Measurements from ENCODE around the gene RAP2B. TPM values are rescaled to one million over a fixed set of nuclear protein-coding genes. Genes with fewer than 3 reads are reported as not detected.

The RAP2B gene
- total RNA-seq, 2 experiments from 2014 or later, result 13.8 to 14.8 TPM

DNA sequence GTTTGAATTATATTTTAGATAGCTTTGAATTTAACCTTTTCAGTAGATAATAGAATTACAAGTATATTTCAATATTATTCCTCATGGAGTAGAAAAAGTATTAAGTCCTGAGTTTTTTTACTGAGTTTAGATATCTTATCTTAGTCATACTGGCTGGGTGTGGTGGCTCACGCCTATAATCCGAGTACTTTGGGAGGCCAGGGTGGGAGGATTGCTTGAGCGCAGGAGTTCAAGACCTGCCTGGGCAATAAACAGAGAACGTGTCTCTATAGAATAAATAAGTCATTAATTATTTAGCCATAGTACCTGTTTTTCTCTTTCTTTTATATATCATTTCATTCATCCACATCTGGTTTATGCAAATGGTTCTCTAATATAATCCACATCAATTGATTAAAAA, 9.9 kb downstream of the RAP2B start:
- no peaks in the 10 kb centered on the region for H3K9me3 Mint-ChIP-seq
- TF ChIP-seq, protein P1, sequence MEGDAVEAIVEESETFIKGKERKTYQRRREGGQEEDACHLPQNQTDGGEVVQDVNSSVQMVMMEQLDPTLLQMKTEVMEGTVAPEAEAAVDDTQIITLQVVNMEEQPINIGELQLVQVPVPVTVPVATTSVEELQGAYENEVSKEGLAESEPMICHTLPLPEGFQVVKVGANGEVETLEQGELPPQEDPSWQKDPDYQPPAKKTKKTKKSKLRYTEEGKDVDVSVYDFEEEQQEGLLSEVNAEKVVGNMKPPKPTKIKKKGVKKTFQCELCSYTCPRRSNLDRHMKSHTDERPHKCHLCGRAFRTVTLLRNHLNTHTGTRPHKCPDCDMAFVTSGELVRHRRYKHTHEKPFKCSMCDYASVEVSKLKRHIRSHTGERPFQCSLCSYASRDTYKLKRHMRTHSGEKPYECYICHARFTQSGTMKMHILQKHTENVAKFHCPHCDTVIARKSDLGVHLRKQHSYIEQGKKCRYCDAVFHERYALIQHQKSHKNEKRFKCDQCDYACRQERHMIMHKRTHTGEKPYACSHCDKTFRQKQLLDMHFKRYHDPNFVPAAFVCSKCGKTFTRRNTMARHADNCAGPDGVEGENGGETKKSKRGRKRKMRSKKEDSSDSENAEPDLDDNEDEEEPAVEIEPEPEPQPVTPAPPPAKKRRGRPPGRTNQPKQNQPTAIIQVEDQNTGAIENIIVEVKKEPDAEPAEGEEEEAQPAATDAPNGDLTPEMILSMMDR (IDR thresholded peaks at IDR 0.05), result no peak
- intact Hi-C loops (cut with DNase I, micrococcal nuclease), result no loop called here
- POLR2A ChIA-PET, result interaction anchor here (1.3 kb wide), 1 partner anchor 10 kb away, joined by 11 read pairs; the partner anchor contains the start of gene RAP2B
- Histone ChIP-seq H3K27ac (ENCODE audit: low read depth in 1 of 2, low read length in 2 of 2) (no peak overlapping the region), H3K27me3 (ENCODE audit: control insufficient read depth in 1 of 2, insufficient read depth in 2 of 2, low read length in 2 of 2) (no peaks in the 10 kb centered on the region), H3K4me1 (ENCODE audit: insufficient read depth, low read length) (peaks cover 13% of the 10 kb centered on the region), H3K36me3 (ENCODE audit: insufficient read depth, low read length) (peaks cover 2% of the 10 kb centered on the region), H3K4me3 (ENCODE audit: low read length) (no peak overlapping the region), H3K9me3 (ENCODE audit: control insufficient read depth in 1 of 2, insufficient read depth in 1 of 2, low read length in 2 of 2) (no peaks in the 10 kb centered on the region)
- CTCF ChIA-PET, result interaction anchor here (0.8 to 1.7 kb wide), 5 partner anchors 9 to 597 kb away, joined by 3 read pairs; no protein-coding TSS in a partner anchor
- DNase-seq, result no peak
- no peak for ATAC-seq (ENCODE audit: poor library complexity)
- H3K27me3 Mint-ChIP-seq, result no peaks in the 10 kb centered on the region
- no peak overlapping the region for H3K4me3 Mint-ChIP-seq
- peaks cover 8% of the 10 kb centered on the region for H3K36me3 Mint-ChIP-seq (ENCODE audit: low read depth)
- H3K27ac Mint-ChIP-seq, result no peak overlapping the region
- H3K4me1 Mint-ChIP-seq (ENCODE audit: low read depth), result peaks cover 41% of the 10 kb centered on the region

DNA sequence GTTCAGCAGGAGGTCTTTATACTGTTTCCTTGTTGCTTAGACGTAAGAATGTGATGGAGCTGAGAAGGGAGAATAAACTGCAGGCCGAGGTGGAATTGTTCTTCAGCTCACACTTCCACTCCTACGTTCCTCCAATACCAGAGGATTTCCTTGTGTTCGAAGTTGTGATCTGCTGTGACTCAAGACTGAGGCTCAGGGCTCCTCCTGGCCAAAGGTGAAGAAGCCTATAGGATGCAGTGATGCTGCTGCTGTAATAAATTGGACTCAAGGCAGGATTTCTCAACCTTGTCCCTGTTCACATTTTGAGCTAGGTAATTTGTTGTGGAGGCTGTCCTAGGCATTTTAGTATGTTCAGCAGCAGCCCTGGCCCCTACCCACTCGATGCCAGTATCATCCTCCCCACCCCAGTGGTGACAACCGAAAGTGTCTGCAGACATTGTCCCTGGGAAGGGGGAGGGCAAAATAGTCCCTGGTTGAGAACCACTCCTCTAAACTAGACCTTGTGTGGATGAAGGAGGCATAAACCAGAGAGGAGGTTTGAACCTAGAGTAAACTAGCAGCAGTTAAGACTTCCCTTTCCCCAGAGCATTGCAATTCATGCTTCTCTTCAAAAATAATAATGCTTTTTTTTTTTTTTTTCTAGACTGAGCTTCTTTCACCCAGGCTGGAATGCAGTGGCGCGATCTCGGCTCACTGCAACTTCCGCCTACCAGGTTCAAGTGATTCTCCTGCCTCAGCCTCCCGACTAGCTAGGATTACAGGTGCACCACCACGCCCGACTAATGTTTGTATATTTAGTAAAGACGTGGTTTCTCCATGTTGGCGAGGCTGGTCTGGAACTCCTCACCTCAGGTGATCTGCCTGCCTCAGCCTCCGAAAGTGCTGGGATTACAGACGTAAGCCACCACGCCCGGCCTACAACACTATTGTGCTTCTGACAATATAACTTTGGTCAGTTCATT, 11.1 kb downstream of the RAP2B start:
- ATAC-seq (ENCODE audit: poor library complexity) (no peak), DNase-seq (no peak)
- Mint-ChIP-seq H3K36me3 (ENCODE audit: low read depth) (peaks cover 8% of the 10 kb centered on the region), H3K4me3 (no peak overlapping the region), H3K27ac (no peak overlapping the region), H3K9me3 (no peaks in the 10 kb centered on the region), H3K27me3 (no peaks in the 10 kb centered on the region), H3K4me1 (ENCODE audit: low read depth) (peaks cover 30% of the 10 kb centered on the region)
- TF ChIP-seq, protein P1 (IDR thresholded peaks at IDR 0.05), result no peak
- Histone ChIP-seq H3K27ac (ENCODE audit: low read depth in 1 of 2, low read length in 2 of 2) (no peak overlapping the region), H3K27me3 (ENCODE audit: control insufficient read depth in 1 of 2, insufficient read depth in 2 of 2, low read length in 2 of 2) (no peaks in the 10 kb centered on the region), H3K4me1 (ENCODE audit: insufficient read depth, low read length) (peaks cover 13% of the 10 kb centered on the region), H3K9me3 (ENCODE audit: control insufficient read depth in 1 of 2, insufficient read depth in 1 of 2, low read length in 2 of 2) (no peaks in the 10 kb centered on the region), H3K36me3 (ENCODE audit: insufficient read depth, low read length) (peaks cover 2% of the 10 kb centered on the region), H3K4me3 (ENCODE audit: low read length) (no peak overlapping the region)
- ChIA-PET POLR2A (interaction anchor here (0.6 to 1.2 kb wide), 4 partner anchors 9 to 90 kb away, joined by 3 read pairs; no protein-coding TSS in a partner anchor), CTCF (interaction anchor here (0.6 to 1.3 kb wide), 2 partner anchors 8 to 38 kb away, joined by 3 read pairs; no protein-coding TSS in a partner anchor)
- intact Hi-C loops (cut with DNase I, micrococcal nuclease), result no loop called here

DNA sequence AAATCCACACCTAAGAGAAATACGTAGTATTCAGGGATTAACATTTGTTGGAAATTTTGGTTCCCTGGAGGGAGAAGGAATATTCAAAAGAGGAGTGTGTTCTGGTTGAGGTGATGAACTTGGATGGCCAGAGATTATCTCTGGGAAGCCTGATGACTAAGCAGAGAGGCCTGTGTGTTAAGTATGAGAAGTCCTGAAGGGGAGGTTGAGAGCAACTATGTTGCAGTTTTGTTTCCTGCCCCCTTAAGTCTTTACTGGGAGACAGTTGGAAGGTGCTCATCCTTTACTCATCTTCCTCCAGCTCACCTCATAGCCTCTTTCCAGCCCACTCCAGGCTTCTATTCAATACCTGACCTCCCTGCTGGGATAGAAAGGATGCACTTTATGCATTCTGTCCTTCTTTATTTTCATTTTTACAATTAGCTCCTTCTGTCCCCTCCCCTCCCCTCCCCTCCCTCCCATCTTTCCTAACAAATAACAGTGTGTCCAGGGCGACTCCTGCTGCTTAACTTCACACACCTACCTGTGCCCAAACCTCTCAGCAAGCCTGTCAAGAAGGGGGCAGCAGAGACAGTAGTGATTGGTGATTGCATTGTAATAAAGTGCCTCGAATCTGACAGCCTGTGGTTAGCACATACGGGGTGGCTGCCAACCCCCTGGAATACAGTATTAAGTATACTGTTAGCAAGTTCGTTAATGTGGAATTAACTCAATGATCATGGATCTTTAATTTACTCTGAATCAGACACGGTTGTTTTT, 11.9 kb downstream of the RAP2B start:
- H3K9me3 ChIP-seq (ENCODE audit: control insufficient read depth in 1 of 2, insufficient read depth in 1 of 2, low read length in 2 of 2), result no peaks in the 10 kb centered on the region
- peaks cover 2% of the 10 kb centered on the region for H3K36me3 ChIP-seq (ENCODE audit: insufficient read depth, low read length)
- H3K27ac ChIP-seq (ENCODE audit: low read depth in 1 of 2, low read length in 2 of 2), result no peak overlapping the region
- peak in 3 of 14 experiments; percentile 20 to 45 (median 25) for DNase-seq
- H3K4me3 ChIP-seq (ENCODE audit: low read length), result no peak overlapping the region
- TF ChIP-seq, protein P1 (IDR thresholded peaks at IDR 0.05), result no peak
- intact Hi-C loops (cut with DNase I, micrococcal nuclease), result no loop called here
- no peaks in the 10 kb centered on the region for H3K9me3 Mint-ChIP-seq
- no peak for ATAC-seq (ENCODE audit: poor library complexity)
- ChIA-PET CTCF (interaction anchor here (0.6 to 1.5 kb wide), 2 partner anchors 37 to 116 kb away, joined by 3 to 4 read pairs; no protein-coding TSS in a partner anchor), POLR2A (interaction anchor here (0.6 to 1.6 kb wide), 3 partner anchors 9 to 89 kb away, joined by 3 to 4 read pairs (median 3); no protein-coding TSS in a partner anchor)
- no peak overlapping the region for H3K27ac Mint-ChIP-seq
- peaks cover 5% of the 10 kb centered on the region for H3K36me3 Mint-ChIP-seq (ENCODE audit: low read depth)
- H3K4me3 Mint-ChIP-seq, result no peak overlapping the region
- H3K4me1 Mint-ChIP-seq (ENCODE audit: low read depth), result peaks cover 22% of the 10 kb centered on the region
- H3K4me1 ChIP-seq (ENCODE audit: insufficient read depth, low read length), result peaks cover 13% of the 10 kb centered on the region
- no peaks in the 10 kb centered on the region for H3K27me3 Mint-ChIP-seq
- H3K27me3 ChIP-seq (ENCODE audit: control insufficient read depth in 1 of 2, insufficient read depth in 2 of 2, low read length in 2 of 2), result no peaks in the 10 kb centered on the region

All from CD4-positive, alpha-beta T cell (primary cell).